Glutamatergic neuron (in vitro differentiated cells): Measurements from ENCODE around the gene BLVRB. TPM values are rescaled to one million over a fixed set of nuclear protein-coding genes. Genes with fewer than 3 reads are reported as not detected.
"Not testable (repeated sequence)": the region's sequence is repeated elsewhere in the genome, so short reads cannot be mapped to it uniquely, and the experiment has no call there.

Source experiments
- DNase-seq: peaks from one replicate; pipeline ENCODE4 v3.0.0; 2022
- H3K27ac Mint-ChIP-seq: one replicate; pipeline ENCODE4 v1.8.0; 2020; ENCODE audit warnings: mild to moderate bottlenecking, mixed read lengths, inconsistent platforms; ENCODE audit not compliant: unreplicated experiment
- H3K27me3 Mint-ChIP-seq: one replicate; pipeline ENCODE4 v1.8.0; 2020; ENCODE audit warnings: mild to moderate bottlenecking, moderate library complexity, mixed read lengths, inconsistent platforms; ENCODE audit not compliant: unreplicated experiment
- H3K36me3 Mint-ChIP-seq: one replicate; pipeline ENCODE4 v1.8.0; 2020; ENCODE audit warnings: mild to moderate bottlenecking, mixed read lengths, inconsistent platforms; ENCODE audit not compliant: unreplicated experiment
- H3K4me1 Mint-ChIP-seq: one replicate; pipeline ENCODE4 v1.8.0; 2020; ENCODE audit warnings: mild to moderate bottlenecking, low read depth, mixed read lengths, inconsistent platforms; ENCODE audit not compliant: unreplicated experiment
- H3K4me3 Mint-ChIP-seq: one replicate; pipeline ENCODE4 v1.8.0; 2020; ENCODE audit warnings: mild to moderate bottlenecking, mixed read lengths, inconsistent platforms; ENCODE audit not compliant: unreplicated experiment
- H3K9me3 Mint-ChIP-seq: one replicate; pipeline ENCODE4 v1.8.0; 2020; ENCODE audit warnings: mild to moderate bottlenecking, moderate library complexity, mixed read lengths, inconsistent platforms; ENCODE audit not compliant: unreplicated experiment
- total RNA-seq: library from RNA; stranded (reverse); fragmentation: NEBNext Ultra II Directional; extraction: Animal tissue kit (Norgen Biotek cat#: 25700); gene quantifications from one replicate; pipeline ENCODE4 v1.2.1, GENCODE V29; 2021; ENCODE audit not compliant: unreplicated experiment
- TF ChIP-seq, protein P1 (sequence below): fragments of 200-600 bp; sonication (generic); IDR thresholded peaks from one replicate; pipeline ENCODE4 v1.5.0; 2021; ENCODE audit not compliant: partially characterized antibody, unreplicated experiment

BLVRB gene
- total RNA-seq, 1 donor from 2014 or later = 7.2 TPM

DNA sequence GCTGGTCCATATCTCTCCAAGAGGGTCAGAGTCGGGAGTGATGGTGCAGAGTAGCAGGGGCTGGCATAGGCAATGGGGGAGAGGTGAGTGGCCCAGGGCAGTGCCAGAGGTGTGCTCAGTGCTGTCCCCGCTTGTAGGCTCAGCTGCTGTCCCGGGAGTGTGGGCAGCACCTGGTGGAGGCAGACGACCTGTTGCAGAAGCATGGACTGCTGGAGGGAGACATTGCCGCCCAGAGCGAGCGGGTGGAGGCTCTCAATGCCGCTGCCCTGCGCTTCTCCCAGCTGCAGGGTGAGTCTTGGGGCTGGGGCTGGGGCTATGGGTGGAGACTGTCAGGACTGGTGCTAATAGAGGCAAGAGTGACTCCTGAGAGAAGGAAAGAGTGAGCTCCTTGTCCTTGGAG is 40.6 kb upstream of the BLVRB start:
- H3K4me3 Mint-ChIP-seq = no peak overlapping the region
- no peaks in the 10 kb centered on the region for H3K36me3 Mint-ChIP-seq
- H3K4me1 Mint-ChIP-seq = peaks cover 8% of the 10 kb centered on the region
- H3K27me3 Mint-ChIP-seq = peaks cover 17% of the 10 kb centered on the region
- no peaks in the 10 kb centered on the region for H3K9me3 Mint-ChIP-seq
- TF ChIP-seq, protein P1, sequence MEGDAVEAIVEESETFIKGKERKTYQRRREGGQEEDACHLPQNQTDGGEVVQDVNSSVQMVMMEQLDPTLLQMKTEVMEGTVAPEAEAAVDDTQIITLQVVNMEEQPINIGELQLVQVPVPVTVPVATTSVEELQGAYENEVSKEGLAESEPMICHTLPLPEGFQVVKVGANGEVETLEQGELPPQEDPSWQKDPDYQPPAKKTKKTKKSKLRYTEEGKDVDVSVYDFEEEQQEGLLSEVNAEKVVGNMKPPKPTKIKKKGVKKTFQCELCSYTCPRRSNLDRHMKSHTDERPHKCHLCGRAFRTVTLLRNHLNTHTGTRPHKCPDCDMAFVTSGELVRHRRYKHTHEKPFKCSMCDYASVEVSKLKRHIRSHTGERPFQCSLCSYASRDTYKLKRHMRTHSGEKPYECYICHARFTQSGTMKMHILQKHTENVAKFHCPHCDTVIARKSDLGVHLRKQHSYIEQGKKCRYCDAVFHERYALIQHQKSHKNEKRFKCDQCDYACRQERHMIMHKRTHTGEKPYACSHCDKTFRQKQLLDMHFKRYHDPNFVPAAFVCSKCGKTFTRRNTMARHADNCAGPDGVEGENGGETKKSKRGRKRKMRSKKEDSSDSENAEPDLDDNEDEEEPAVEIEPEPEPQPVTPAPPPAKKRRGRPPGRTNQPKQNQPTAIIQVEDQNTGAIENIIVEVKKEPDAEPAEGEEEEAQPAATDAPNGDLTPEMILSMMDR = no peak
- no peak for DNase-seq
- no peak overlapping the region for H3K27ac Mint-ChIP-seq

DNA sequence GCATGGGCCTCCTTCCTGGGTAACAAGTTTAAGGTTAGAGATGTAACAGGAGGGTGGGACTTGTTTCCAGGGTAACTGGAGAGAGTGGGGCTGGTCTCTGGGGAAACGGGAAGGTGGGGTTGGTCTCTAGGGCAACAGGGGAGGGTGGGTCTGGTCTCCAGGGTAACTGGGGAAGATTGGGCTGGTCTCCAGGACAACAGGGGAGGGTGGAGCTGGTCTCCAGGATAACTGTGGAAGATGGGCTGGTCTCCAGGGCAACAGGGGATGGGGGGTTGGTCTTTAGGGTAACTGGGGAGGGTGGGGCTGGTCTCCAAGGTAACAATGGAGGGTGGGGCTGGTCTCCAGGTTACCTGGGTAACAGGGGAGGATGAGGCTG is 37.8 kb upstream of the BLVRB start:
- H3K27ac Mint-ChIP-seq = no peak overlapping the region
- no peak for DNase-seq

DNA sequence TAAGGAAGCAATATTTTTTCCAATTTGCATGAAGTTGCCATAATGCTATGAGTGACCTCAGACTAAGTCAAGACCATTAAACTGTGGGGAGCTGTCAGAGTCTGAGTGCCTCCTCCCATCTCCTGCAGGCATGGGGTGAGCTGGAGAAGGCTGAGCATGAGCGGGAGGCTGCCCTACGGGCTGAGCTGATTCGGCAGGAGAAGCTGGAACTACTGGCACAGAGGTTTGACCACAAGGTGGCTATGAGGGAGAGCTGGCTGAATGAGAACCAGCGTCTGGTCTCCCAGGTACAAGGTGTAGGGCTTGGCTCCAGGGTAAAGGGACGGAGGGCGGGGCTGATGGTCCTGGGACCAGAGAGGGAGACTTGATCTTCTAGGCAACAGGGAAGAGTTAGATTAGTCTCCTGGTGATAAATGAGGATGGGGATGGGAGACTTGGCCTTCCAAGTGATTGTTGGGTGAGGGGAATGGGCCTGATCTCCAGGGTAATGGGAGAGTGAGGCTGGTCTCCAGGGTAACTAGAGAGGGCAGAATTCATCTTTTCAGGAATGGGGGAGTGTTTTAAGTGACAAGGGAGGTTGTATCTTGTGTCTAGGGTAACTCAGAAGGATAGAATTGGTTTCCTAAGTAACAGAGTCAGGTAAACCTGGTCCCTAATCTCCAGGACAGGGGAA is 37.2 kb upstream of the BLVRB start:
- no peak overlapping the region for H3K27ac Mint-ChIP-seq
- no peaks in the 10 kb centered on the region for H3K9me3 Mint-ChIP-seq
- peaks cover 8% of the 10 kb centered on the region for H3K4me1 Mint-ChIP-seq
- DNase-seq = no peak
- H3K27me3 Mint-ChIP-seq = peaks cover 8% of the 10 kb centered on the region
- TF ChIP-seq, protein P1 = no peak
- peak overlapping the region; percentile 6 for H3K4me3 Mint-ChIP-seq
- H3K36me3 Mint-ChIP-seq = no peaks in the 10 kb centered on the region

More for the DNA sequence above, 37.8 kb upstream of the BLVRB start:
- no peak overlapping the region for H3K4me3 Mint-ChIP-seq
- no peaks in the 10 kb centered on the region for H3K9me3 Mint-ChIP-seq
- no peaks in the 10 kb centered on the region for H3K36me3 Mint-ChIP-seq
- H3K4me1 Mint-ChIP-seq = peaks cover 8% of the 10 kb centered on the region
- TF ChIP-seq, protein P1 = no peak
- H3K27me3 Mint-ChIP-seq = peaks cover 8% of the 10 kb centered on the region

DNA sequence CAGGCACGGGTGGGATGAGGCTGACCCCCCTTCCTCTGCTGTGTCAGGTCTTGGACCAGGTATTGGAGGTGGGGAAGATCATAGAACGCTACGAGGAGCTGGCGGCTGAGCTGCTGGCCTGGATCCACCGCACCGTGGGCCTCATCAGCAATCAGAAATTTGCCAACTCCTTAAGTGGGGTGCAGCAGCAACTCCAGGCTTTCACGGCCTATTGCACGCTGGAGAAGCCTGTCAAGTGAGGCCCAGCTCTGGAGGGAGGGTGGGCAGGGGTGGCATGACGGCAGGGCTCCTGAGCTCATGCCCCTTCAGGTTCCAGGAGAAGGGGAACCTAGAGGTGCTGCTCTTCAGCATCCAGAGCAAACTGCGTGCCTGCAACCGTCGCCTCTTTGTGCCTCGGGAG is 36.5 kb upstream of the BLVRB start:
- Mint-ChIP-seq H3K36me3 (no peaks in the 10 kb centered on the region), H3K27ac (no peak overlapping the region), H3K27me3 (peaks cover 8% of the 10 kb centered on the region), H3K9me3 (no peaks in the 10 kb centered on the region), H3K4me1 (peaks cover 8% of the 10 kb centered on the region), H3K4me3 (no peak overlapping the region)
- DNase-seq = no peak
- TF ChIP-seq, protein P1 = no peak

DNA sequence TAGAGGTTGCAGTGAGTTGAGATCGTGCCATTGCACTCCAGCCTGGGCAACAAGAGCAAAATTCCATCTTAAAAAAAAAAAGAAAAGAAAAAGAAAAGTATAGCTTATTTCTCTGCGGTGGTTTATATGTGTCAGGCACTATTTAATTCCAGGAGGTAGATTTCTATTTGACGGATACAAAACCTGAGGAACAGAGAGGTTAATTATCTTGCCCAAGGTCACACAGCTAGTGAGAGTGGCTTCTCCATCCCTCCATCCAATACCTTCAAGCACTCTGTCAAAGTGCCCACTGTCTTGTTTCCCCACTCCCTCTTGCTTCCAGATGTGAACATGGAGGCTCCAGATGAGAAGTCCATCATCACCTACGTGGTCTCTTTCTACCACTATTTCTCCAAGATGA is 36.1 kb upstream of the BLVRB start:
- Mint-ChIP-seq H3K36me3 (no peaks in the 10 kb centered on the region), H3K27me3 (peaks cover 8% of the 10 kb centered on the region), H3K9me3 (no peaks in the 10 kb centered on the region), H3K4me1 (peaks cover 8% of the 10 kb centered on the region), H3K4me3 (no peak overlapping the region), H3K27ac (no peak overlapping the region)
- TF ChIP-seq, protein P1 = no peak
- DNase-seq = no peak

DNA sequence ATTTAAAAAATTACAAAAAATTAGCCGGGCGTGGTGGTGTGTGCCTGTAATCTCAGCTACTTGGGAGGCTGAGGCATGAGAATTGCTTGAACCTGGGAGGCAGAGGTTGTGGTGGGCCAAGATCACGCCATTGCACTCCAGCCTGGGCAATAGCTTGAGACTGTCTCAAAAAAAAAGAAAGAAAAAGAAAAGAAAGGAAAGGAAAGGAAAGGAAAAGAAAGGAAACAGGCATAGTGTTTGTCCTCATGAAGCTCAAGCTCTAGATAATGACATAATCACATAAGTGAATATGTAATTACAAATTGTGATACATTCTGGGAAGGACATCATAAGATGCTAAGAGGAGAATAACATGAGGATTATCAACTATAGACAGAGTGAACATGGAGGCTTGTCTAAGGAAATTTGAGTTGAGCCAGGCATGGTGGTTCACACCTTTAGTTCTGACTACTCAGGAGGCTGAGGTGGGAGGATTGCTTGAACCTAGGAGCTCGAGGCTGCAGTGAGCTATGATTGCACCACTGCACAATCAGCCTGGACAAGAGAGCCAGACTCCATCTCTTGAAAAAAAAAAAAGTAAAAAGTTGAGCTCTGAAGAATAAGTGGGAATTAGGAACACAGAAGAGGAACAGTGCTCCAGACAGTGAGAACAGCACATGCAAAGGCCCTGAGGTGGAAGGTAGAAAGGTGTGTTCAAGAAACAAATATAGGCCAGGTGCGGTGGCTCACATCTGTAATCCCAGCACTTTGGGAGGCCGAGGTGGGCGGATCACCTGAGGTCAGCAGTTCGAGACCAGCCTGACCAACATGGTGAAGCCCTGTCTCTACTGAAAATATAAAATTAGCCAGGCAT is 35.4 kb upstream of the BLVRB start:
- not testable (repeated sequence) for H3K36me3 Mint-ChIP-seq, H3K4me3 Mint-ChIP-seq, H3K27me3 Mint-ChIP-seq, DNase-seq, H3K4me1 Mint-ChIP-seq, H3K9me3 Mint-ChIP-seq, H3K27ac Mint-ChIP-seq
